GM19193 (cell line): ENCODE measurements around the gene PGAM2.

ENCODE experiments used
- POLR2A ChIP-seq: IDR thresholded peaks from 4 replicates; pipeline ENCODE4 v1.6.1; 2011; ENCODE audit not compliant: insufficient read depth, insufficient read length; ENCODE audit errors: extremely low read depth

The PGAM2 gene

GRCh38 chr7:44065431-44066110 lies at the start of gene PGAM2:
PGAM2 (minus strand) TSS chr7:44065567; CDS start chr7:44065529, 38 bp downstream.
- no peak for TF ChIP-seq POLR2A

GRCh38 chr7:44114586-44115310 lies 49.4 kb upstream of the PGAM2 start:
- no peak for TF ChIP-seq POLR2A

DNA sequence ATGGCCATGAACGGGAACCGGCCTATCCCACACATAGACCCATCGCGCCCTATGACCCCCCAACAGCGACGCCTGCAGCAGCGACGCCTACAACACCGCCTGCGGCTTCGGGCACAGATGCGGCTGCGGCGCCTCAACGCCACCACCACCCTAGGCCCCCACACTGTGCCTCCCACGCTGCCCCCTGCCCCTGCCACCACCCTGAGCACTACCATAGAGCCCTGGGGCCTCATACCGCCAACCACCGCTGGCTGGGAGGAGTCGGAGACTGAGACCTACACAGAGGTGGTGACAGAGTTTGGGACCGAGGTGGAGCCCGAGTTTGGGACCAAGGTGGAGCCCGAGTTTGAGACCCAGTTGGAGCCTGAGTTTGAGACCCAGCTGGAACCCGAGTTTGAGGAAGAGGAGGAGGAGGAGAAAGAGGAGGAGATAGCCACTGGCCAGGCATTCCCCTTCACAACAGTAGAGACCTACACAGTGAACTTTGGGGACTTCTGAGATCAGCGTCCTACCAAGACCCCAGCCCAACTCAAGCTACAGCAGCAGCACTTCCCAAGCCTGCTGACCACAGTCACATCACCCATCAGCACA lies 48.5 kb upstream of the PGAM2 start:
- no peak for TF ChIP-seq POLR2A

DNA sequence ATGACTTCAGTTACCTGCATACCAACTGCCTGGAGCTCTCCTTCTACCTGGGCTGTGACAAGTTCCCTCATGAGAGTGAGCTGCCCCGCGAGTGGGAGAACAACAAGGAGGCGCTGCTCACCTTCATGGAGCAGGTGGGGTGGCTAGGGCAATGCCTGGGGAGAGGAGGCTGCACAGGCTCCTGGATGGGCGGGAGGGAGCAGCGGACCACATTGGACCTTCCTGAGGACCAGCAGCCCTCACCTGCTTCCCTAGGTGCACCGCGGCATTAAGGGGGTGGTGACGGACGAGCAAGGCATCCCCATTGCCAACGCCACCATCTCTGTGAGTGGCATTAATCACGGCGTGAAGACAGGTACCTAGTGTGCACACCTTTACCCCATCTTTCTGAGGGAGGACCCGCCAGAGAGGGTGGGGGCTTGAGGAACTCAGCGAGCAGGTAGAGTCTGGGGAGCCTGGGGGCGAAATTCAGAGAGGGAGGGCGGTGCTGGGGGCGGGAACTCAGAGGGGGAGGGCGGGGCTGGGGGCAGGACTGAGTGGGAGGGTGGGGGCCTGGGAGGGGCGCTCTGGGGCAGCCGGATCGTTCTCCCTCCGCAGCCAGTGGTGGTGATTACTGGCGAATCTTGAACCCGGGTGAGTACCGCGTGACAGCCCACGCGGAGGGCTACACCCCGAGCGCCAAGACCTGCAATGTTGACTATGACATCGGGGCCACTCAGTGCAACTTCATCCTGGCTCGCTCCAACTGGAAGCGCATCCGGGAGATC lies 47.8 kb upstream of the PGAM2 start:
- no peak for TF ChIP-seq POLR2A

GRCh38 chr7:44112231-44112996 lies 47.0 kb upstream of the PGAM2 start:
- TF ChIP-seq POLR2A = no peak

- TF ChIP-seq POLR2A = no peak
Observed at GRCh38 chr7:44111761-44112160, 46.4 kb upstream of the PGAM2 start.

DNA sequence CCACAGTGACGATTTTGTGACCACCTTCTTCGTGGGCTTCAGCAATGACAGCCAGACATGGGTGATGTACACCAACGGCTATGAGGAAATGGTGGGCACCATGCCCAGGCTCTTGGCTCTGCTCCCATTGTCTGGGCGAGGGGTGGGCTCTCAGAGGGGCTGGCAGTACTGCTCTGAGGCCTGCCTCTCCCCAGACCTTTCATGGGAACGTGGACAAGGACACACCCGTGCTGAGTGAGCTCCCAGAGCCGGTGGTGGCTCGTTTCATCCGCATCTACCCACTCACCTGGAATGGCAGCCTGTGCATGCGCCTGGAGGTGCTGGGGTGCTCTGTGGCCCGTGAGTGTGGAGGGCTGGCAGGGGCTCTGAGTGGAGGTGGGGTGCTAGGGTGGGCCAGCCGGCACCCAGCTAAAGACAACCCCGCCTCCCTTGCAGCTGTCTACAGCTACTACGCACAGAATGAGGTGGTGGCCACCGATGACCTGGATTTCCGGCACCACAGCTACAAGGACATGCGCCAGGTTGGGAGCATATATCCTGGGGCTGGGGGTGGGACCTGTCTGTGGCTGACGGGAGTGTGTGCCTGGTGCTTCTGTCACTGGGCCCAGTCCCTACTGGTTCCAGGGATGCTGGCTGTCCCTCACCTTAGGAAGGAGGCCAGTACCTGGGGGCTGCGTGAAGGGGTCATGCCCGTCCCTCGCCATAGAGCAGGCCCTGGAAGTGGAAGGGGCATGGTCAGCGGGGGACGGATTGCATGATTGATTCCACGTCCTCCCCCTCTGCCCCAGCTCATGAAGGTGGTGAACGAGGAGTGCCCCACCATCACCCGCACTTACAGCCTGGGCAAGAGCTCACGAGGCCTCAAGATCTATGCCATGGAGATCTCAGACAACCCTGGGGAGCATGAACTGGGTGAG lies 45.6 kb upstream of the PGAM2 start:
- no peak for TF ChIP-seq POLR2A

DNA sequence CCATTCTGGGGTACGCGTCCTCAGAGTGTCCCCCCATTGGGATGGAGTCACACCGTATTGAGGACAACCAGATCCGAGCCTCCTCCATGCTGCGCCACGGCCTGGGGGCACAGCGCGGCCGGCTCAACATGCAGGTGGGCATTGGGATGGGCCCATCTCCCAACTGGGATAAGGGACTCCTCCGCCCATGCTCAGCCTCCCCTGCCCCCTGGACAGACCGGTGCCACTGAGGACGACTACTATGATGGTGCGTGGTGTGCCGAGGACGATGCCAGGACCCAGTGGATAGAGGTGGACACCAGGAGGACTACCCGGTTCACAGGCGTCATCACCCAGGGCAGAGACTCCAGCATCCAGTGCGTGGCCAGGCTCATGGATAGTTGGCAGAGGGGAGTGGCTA lies 44.6 kb upstream of the PGAM2 start:
- no peak for TF ChIP-seq POLR2A

DNA sequence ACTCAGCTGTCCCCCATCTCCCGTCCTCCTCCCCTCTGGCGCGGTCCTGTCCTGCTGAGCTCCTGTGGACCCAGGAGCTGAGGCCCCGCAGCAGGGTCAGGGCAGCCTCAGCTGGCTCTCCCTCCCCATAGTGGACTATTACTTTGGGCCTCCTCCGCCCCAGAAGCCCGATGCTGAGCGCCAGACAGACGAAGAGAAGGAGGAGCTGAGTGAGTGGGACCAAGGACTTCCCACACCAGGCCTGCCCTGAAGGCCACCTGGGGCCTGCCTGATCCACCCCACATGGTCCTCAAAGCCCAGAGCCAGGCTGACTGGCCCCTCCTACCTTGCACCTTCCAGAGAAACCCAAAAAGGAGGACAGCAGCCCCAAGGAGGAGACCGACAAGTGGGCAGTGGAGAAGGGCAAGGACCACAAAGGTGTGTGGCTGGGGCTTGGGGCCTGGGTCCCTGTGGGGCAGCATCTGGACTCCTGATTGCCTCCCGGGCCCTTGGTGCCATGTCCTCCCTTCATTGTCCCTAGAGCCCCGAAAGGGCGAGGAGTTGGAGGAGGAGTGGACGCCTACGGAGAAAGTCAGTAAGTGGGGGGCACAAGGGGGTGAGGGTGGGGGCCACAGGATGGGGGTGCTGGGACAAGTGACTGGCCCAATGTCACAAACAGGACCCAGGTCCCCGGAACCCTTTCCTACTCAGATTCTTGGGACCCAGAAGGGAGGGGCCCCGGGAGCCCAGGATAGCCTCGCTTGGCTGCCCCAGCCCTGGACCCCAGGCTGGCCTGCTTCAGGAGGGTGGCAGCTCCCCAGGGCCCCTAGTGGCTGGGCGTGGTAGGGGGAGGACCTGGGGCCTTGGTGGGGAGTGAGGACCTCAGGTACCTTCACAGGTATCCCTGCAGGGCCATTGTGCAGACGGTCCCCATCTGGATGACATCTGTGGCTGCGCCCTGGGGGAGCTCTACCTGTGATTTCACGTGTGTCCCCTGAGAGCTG lies 43.7 kb upstream of the PGAM2 start:
- TF ChIP-seq POLR2A = no peak

DNA sequence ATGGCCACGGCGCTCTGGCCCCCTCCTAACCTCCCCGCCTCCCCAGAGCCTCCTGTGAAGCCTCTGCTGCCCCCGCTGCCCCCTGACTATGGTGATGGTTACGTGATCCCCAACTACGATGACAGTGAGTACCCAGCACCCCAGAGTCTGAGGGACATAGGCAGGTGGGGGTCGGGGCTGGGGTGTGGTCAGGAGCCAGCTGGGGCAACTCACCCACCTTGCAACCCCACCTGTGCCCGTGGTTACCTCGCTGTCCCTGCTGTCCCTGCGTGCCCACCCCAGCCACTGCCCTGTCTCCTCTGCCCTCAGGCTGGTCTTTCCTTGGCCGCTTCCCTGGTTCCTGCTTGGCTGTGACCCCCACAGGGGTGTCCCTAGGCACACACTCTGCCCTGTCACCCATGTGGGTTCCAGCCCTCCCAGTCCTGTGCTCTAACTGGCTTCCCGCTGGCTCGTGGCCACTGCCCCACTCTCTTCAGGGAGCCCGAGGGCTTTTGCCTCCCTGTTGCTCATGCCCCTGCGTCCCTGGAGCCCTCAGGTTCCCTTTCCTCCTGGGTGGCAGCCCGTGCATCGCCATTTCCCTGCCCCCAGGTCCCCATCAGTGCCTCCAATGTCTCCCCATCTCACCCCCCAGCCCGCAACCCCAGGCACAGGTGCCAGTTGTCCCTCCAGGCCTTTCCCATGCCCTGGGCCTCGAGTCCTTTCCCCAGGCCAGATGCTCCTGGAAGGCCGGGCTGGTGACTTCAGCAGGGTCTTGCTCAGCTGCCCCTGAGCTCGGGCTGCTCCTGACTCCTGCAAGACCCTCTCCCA lies 42.8 kb upstream of the PGAM2 start:
- no peak for TF ChIP-seq POLR2A

DNA sequence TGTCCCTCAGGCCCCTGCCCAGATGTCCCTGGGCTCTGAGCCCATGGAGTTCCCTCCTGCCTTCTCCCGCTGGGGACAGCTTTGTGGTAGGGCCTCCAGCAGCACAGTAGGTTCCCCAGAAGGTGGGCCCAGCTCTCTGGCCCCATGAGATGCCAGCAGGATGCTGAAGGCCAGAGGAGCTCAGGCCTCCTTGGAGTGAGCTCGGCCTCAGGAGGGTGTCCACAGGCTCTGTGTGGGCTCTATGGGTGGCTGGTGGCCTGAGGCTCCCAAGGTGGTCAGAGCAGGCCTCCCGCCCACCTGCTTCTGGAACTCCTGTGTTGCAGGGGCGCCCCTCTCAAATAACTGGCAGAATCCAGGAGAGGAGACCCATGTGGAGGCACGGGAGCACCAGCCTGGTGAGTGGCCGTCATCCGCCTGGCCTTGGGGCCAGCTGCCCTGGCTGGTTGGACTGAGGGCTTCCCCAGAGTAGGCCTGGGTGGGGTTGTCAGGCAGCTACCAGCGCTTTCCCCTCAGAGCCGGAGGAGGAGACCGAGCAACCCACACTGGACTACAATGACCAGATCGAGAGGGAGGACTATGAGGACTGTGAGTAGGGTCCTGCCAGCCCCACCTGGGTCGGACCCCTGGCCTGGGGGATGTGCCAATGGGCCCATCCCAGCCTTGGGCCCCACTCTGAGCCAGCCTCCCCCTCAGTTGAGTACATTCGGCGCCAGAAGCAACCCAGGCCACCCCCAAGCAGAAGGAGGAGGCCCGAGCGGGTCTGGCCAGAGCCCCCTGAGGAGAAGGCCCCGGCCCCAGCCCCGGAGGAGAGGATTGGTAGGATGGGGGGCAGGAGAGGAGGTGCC lies 42.0 kb upstream of the PGAM2 start:
- TF ChIP-seq POLR2A = no peak
